ENCODE data around the gene MAPKBP1. TPM values are rescaled to one million over a fixed set of nuclear protein-coding genes. Genes with fewer than 3 reads are reported as not detected.

MAPKBP1 gene
- total RNA-seq, 1 experiment from 2014 or later, result 16.2 TPM

DNA sequence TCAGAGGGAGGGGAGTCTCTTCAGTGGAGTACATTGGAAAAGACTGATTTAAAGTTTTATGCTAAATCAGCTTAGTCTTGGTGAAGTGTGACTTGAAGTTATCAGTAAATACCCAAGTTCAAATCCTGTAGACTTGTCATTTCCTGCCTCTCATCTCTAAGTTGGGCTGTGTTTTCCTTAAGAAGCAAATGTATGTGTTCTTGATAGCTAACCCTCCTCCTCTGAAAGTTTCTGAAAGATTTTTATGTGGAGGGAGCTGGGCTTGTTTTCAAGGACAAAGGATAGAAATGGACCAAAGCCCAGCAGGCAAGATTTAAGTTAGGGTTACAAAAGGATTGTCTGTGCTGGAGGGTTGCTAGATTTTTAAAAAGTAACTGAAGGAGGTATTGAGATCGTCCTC is 4.2 kb downstream of the MAPKBP1 start:
- H3K4me1 Mint-ChIP-seq (ENCODE audit: low read depth, unreplicated experiment), result peaks cover 32% of the 10 kb centered on the region
- ChIA-PET CTCF (no interaction called here), POLR2A (no interaction called here)
- Histone ChIP-seq H3K4me1 (peaks cover 33% of the 10 kb centered on the region), H3K4me3 (ENCODE audit: low read depth, low read length) (no peak overlapping the region), H3K36me3 (ENCODE audit: control insufficient read depth, insufficient read depth, low read length) (no peaks in the 10 kb centered on the region), H3K27me3 (replicated peaks; ENCODE audit: control insufficient read depth, insufficient read depth, low read length) (no peaks in the 10 kb centered on the region), H3K9me3 (no peaks in the 10 kb centered on the region)
- intact Hi-C loops (cut with micrococcal nuclease; ENCODE audit: unreplicated experiment), result no loop called here
- no peaks in the 10 kb centered on the region for H3K9me3 Mint-ChIP-seq (ENCODE audit: unreplicated experiment)
- H3K27ac Mint-ChIP-seq (ENCODE audit: unreplicated experiment), result no peak overlapping the region
- no peaks in the 10 kb centered on the region for H3K27me3 Mint-ChIP-seq (ENCODE audit: insufficient read depth, unreplicated experiment)
- TF ChIP-seq, protein P1, sequence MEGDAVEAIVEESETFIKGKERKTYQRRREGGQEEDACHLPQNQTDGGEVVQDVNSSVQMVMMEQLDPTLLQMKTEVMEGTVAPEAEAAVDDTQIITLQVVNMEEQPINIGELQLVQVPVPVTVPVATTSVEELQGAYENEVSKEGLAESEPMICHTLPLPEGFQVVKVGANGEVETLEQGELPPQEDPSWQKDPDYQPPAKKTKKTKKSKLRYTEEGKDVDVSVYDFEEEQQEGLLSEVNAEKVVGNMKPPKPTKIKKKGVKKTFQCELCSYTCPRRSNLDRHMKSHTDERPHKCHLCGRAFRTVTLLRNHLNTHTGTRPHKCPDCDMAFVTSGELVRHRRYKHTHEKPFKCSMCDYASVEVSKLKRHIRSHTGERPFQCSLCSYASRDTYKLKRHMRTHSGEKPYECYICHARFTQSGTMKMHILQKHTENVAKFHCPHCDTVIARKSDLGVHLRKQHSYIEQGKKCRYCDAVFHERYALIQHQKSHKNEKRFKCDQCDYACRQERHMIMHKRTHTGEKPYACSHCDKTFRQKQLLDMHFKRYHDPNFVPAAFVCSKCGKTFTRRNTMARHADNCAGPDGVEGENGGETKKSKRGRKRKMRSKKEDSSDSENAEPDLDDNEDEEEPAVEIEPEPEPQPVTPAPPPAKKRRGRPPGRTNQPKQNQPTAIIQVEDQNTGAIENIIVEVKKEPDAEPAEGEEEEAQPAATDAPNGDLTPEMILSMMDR (IDR thresholded peaks at IDR 0.05; ENCODE audit: insufficient read depth in 1 of 2, low read depth in 1 of 2, low read length in 1 of 2, severe bottlenecking in 1 of 2, unreplicated experiment in 1 of 2), result no peak
- no peak for DNase-seq
- H3K36me3 Mint-ChIP-seq (ENCODE audit: insufficient read depth, unreplicated experiment), result peaks cover 40% of the 10 kb centered on the region
- BruUV-seq (replicated peaks), result no TSS peak
- no peak overlapping the region for H3K4me3 Mint-ChIP-seq (ENCODE audit: unreplicated experiment)

DNA sequence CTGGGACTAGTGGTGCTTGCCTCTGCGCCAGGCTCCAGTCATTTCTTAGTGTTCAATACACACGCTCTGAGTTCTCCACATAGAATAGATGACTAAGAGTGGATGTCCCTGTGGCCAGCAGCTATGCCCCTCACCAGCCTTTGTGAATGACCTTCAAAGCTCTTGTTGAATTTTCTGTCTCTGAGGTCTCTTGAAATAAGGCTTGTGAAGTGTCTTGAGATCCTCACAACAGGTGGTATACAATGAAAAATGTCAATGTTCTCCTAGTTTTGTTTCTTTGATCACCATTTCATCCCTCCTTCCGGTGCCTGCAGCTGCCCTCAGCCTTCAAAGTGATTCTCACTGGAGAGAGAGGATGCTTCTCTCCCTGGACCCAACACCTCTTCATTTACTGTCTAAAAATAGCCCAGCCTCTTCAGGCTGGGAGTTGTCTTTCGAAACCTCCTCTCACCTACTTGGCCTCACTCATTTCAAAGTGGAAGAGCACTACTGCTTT is 5.4 kb downstream of the MAPKBP1 start:
- TF ChIP-seq, protein P1 (IDR thresholded peaks at IDR 0.05; ENCODE audit: insufficient read depth in 1 of 2, low read depth in 1 of 2, low read length in 1 of 2, severe bottlenecking in 1 of 2, unreplicated experiment in 1 of 2), result no peak
- Mint-ChIP-seq H3K36me3 (ENCODE audit: insufficient read depth, unreplicated experiment) (peaks cover 28% of the 10 kb centered on the region), H3K27me3 (ENCODE audit: insufficient read depth, unreplicated experiment) (no peaks in the 10 kb centered on the region), H3K4me3 (ENCODE audit: unreplicated experiment) (no peak overlapping the region), H3K9me3 (ENCODE audit: unreplicated experiment) (no peaks in the 10 kb centered on the region), H3K4me1 (ENCODE audit: low read depth, unreplicated experiment) (peaks cover 21% of the 10 kb centered on the region), H3K27ac (ENCODE audit: unreplicated experiment) (no peak overlapping the region)
- H3K27me3 ChIP-seq (replicated peaks; ENCODE audit: control insufficient read depth, insufficient read depth, low read length), result no peaks in the 10 kb centered on the region
- ChIA-PET CTCF (interaction anchor here (0.9 kb wide), 1 partner anchor 10 kb away, joined by 3 read pairs; no protein-coding TSS in a partner anchor), POLR2A (no interaction called here)
- H3K36me3 ChIP-seq (ENCODE audit: control insufficient read depth, insufficient read depth, low read length), result no peaks in the 10 kb centered on the region
- DNase-seq, result no peak
- BruUV-seq (replicated peaks), result no TSS peak
- intact Hi-C loops (cut with micrococcal nuclease; ENCODE audit: unreplicated experiment), result no loop called here
- no peaks in the 10 kb centered on the region for H3K9me3 ChIP-seq
- no peak overlapping the region for H3K4me3 ChIP-seq (ENCODE audit: low read depth, low read length)
- H3K4me1 ChIP-seq, result peaks cover 39% of the 10 kb centered on the region

DNA sequence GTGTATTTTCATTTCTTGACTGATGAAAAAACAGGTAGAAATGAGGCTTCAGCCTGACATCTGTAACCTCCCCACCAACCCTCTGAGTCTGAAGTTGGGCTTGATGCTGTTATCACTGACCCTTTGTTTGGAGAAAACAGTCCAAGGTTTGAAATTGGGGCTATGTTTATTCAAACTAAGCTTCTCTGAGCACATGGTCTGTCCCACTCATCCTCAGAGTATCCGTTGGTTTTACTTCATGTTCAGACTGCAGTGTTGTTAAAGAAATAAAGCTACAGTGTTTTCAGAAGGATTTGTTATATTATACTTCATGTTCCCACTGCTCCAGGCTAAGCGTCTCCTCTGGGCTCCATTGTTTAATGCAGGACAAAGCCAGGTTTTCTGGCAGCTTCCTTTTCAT is 6.0 kb downstream of the MAPKBP1 start:
- Mint-ChIP-seq H3K27ac (ENCODE audit: unreplicated experiment) (no peak overlapping the region), H3K4me3 (ENCODE audit: unreplicated experiment) (no peak overlapping the region), H3K36me3 (ENCODE audit: insufficient read depth, unreplicated experiment) (peaks cover 26% of the 10 kb centered on the region), H3K27me3 (ENCODE audit: insufficient read depth, unreplicated experiment) (no peaks in the 10 kb centered on the region), H3K9me3 (ENCODE audit: unreplicated experiment) (no peaks in the 10 kb centered on the region), H3K4me1 (ENCODE audit: low read depth, unreplicated experiment) (peaks cover 21% of the 10 kb centered on the region)
- intact Hi-C loops (cut with micrococcal nuclease; ENCODE audit: unreplicated experiment), result no loop called here
- TF ChIP-seq, protein P1 (IDR thresholded peaks at IDR 0.05; ENCODE audit: insufficient read depth in 1 of 2, low read depth in 1 of 2, low read length in 1 of 2, severe bottlenecking in 1 of 2, unreplicated experiment in 1 of 2), result no peak
- BruUV-seq (replicated peaks), result no TSS peak
- Histone ChIP-seq H3K4me1 (peaks cover 39% of the 10 kb centered on the region), H3K36me3 (ENCODE audit: control insufficient read depth, insufficient read depth, low read length) (no peaks in the 10 kb centered on the region), H3K9me3 (no peaks in the 10 kb centered on the region), H3K27me3 (replicated peaks; ENCODE audit: control insufficient read depth, insufficient read depth, low read length) (no peaks in the 10 kb centered on the region), H3K4me3 (ENCODE audit: low read depth, low read length) (no peak overlapping the region)
- ChIA-PET POLR2A (no interaction called here), CTCF (interaction anchor here (0.9 kb wide), 1 partner anchor 9 kb away, joined by 3 read pairs; no protein-coding TSS in a partner anchor)
- DNase-seq, result no peak
